GM23248 (cell line): ENCODE results near the gene CDH16.

Source experiments
- EZH2 ChIP-seq: fragments of 200-600 bp; sonication (generic); IDR thresholded peaks from 2 replicates; pipeline ENCODE4 v1.6.1; 2018; ENCODE audit warnings: antibody characterized with exemption, mild to moderate bottlenecking; ENCODE audit not compliant: insufficient read depth, poor library complexity, severe bottlenecking
- EZH2phosphoT487 ChIP-seq: fragments of 200-600 bp; sonication (generic); IDR thresholded peaks from 2 replicates; pipeline ENCODE4 v1.6.1; 2018; ENCODE audit warnings: antibody characterized with exemption, moderate library complexity, mild to moderate bottlenecking, low read depth; ENCODE audit not compliant: insufficient read depth

DNA sequence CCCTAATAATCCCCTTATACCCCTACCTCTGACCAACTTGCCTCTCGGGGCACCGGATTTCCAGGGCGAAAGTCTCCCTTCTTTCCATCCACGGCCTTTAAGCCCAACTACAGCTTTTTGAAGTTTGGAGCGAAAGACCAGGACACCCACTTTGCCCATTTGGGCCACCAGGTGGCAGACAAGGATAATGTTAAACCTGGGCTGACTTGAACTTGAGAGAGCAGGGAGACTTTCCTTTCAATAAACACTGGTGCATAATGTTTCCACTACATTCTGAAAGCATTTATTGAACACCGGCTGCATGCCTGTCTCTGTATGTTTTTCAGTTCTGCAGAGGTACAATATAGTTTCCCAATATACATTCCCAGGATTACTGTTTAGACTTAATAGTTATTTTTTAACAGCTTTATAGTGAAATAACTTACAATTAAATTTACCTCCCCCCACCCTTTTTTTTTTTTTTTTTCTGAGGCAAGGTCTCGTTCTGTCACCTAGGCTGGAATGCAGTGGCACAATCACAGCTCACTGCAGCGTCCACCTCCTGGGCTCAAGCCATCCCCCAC, 35.5 kb upstream of the CDH16 start:
- no peak for TF ChIP-seq EZH2
- TF ChIP-seq EZH2phosphoT487, result no peak
